ENCODE results near the gene ARHGAP24. TPM values are rescaled to one million over a fixed set of nuclear protein-coding genes. Genes with fewer than 3 reads are reported as not detected.
A peak's percentile ranks its signal among the peaks of the same experiment; 100 is the strongest.

The ARHGAP24 gene
- total and polyA plus RNA-seq, 4 donors, result 1.8 to 15.2 (median 3.3) TPM

- no peaks in the 10 kb centered on the region for H3K27me3 ChIP-seq (ENCODE audit: control insufficient read depth in 4 of 4, insufficient read depth in 4 of 4, low read length in 3 of 4)
- H3K4me3 ChIP-seq (ENCODE audit: low read depth in 1 of 3, low read length in 3 of 3), result no peak overlapping the region
- TF ChIP-seq MAX (IDR thresholded peaks at IDR 0.05) (no peak), HNF4A (conservative IDR thresholded peaks at IDR 0.05) (peak in 1 of 2 donors; percentile 35), JUND (IDR thresholded peaks at IDR 0.05) (no peak)
- no peaks in the 10 kb centered on the region for H3K36me3 ChIP-seq (ENCODE audit: control insufficient read depth in 4 of 4, insufficient read depth in 3 of 4, low read depth in 1 of 4, low read length in 3 of 4)
- 76% methylated on average over 3 of the region's 3 CpGs for WGBS
- no peak for DNase-seq (ENCODE audit: low spot score)
- peaks cover 0 to 13% (median 3%) of the 10 kb centered on the region in 4 donors for H3K4me1 ChIP-seq (ENCODE audit: control insufficient read depth in 4 of 4, insufficient read depth in 4 of 4, low read length in 3 of 4)
- H3K27ac ChIP-seq (ENCODE audit: low read depth in 1 of 2, low read length in 2 of 2), result peak overlapping the region; percentile 59 to 60
- peak overlapping the region in 1 of 2 donors; percentile 24 for H3K9ac ChIP-seq (ENCODE audit: low read depth in 1 of 2, low read length in 2 of 2)
- H3K9me3 ChIP-seq (ENCODE audit: control insufficient read depth in 4 of 4, low read length in 3 of 4), result no peaks in the 10 kb centered on the region
These were observed 250.0 kb downstream of the ARHGAP24 start for GRCh38 chr4:85724791-85725563.

- Histone ChIP-seq H3K4me3 (ENCODE audit: low read depth in 1 of 3, low read length in 3 of 3) (no peak overlapping the region), H3K9ac (ENCODE audit: low read depth in 1 of 2, low read length in 2 of 2) (peak overlapping the region in 1 of 2 donors; percentile 24), H3K27ac (ENCODE audit: low read depth in 1 of 2, low read length in 2 of 2) (peak overlapping the region; percentile 59 to 60), H3K9me3 (ENCODE audit: control insufficient read depth in 4 of 4, low read length in 3 of 4) (no peaks in the 10 kb centered on the region), H3K4me1 (ENCODE audit: control insufficient read depth in 4 of 4, insufficient read depth in 4 of 4, low read length in 3 of 4) (peaks cover 0 to 13% (median 3%) of the 10 kb centered on the region in 4 donors), H3K36me3 (ENCODE audit: control insufficient read depth in 4 of 4, insufficient read depth in 3 of 4, low read depth in 1 of 4, low read length in 3 of 4) (no peaks in the 10 kb centered on the region), H3K27me3 (ENCODE audit: control insufficient read depth in 4 of 4, insufficient read depth in 4 of 4, low read length in 3 of 4) (no peaks in the 10 kb centered on the region)
- 60% methylated on average over 2 of the region's 2 CpGs for WGBS
- no peak for DNase-seq (ENCODE audit: low spot score)
- no peak for TF ChIP-seq SP1 (IDR thresholded peaks at IDR 0.05)
- no peak for TF ChIP-seq ZBTB33 (IDR thresholded peaks at IDR 0.05)
- TF ChIP-seq MAX (IDR thresholded peaks at IDR 0.05), result peak; percentile 13
- no peak for TF ChIP-seq HNF4G (IDR thresholded peaks at IDR 0.05)
- TF ChIP-seq NR2F2 (IDR thresholded peaks at IDR 0.05), result peak; percentile 80
- no peak for TF ChIP-seq ATF3 (IDR thresholded peaks at IDR 0.05)
- peak in 1 of 2 donors; percentile 23 for TF ChIP-seq RAD21 (IDR thresholded peaks at IDR 0.05)
- no peak for TF ChIP-seq JUND (IDR thresholded peaks at IDR 0.05)
- no peak for TF ChIP-seq YY1 (IDR thresholded peaks at IDR 0.05)
- TF ChIP-seq REST (IDR thresholded peaks at IDR 0.05), result no peak
These were observed 250.8 kb downstream of the ARHGAP24 start for GRCh38 chr4:85725721-85726170.

Measured in liver (tissue), 9 donors.